LNCAP (cell line): Measurements from ENCODE around the gene ZNF778.

Experiments
- CTCF ChIP-seq: fragments of 450-650 bp; IDR thresholded peaks from 2 replicates; pipeline ENCODE4 v1.5.1; 2017; ENCODE audit warnings: mild to moderate bottlenecking

ZNF778 gene

GRCh38 chr16:89278441-89279240 lies 61.1 kb downstream of the ZNF778 start:
- no peak for TF ChIP-seq CTCF

- TF ChIP-seq CTCF: no peak
Observed at GRCh38 chr16:89279666-89280481, 62.4 kb downstream of the ZNF778 start.

GRCh38 chr16:89280546-89281188 lies 63.2 kb downstream of the ZNF778 start:
- no peak for TF ChIP-seq CTCF

- TF ChIP-seq CTCF: no peak
Observed at GRCh38 chr16:89281189-89281577, 63.7 kb downstream of the ZNF778 start.

GRCh38 chr16:89281829-89282228 lies 64.3 kb downstream of the ZNF778 start:
- no peak for TF ChIP-seq CTCF

GRCh38 chr16:89282523-89282922 lies 65.0 kb downstream of the ZNF778 start:
- no peak for TF ChIP-seq CTCF

- no peak for TF ChIP-seq CTCF
Observed at GRCh38 chr16:89283449-89283848, 65.9 kb downstream of the ZNF778 start.
